ENCODE measurements around the gene CENATAC. TPM values are rescaled to one million over a fixed set of nuclear protein-coding genes. Genes with fewer than 3 reads are reported as not detected.
"Not testable (repeated sequence)": the region's sequence is repeated elsewhere in the genome, so short reads cannot be mapped to it uniquely, and the experiment has no call there.

Gene CENATAC
- total RNA-seq, 8 experiments from 2014 or later = 13.0 to 65.0 (median 19.8) TPM

- in situ Hi-C loops (cut with MboI; ENCODE audit: low pct_unique_long_range_greater_than_20kb in 2 of 9, low sequenced_read_pairs in 9 of 9, unreplicated experiment in 9 of 9) = no loop called here
- peaks cover 9 to 15% of the 10 kb centered on the region in 2 donors for H3K4me1 ChIP-seq (replicated peaks in 1 of 2)
- peak within 1 kb of the TSS; percentile 58 to 90 (median 79) for H3K4me3 ChIP-seq
- peak; percentile 89 to 95 (median 90) for ATAC-seq (replicated peaks in 6 of 8)
- 0% methylated on average over 2 of the region's 67 CpGs; no CpG with 5 or more reads in 9 of the 10 experiments for WGBS, 10 experiments
- H3K27ac ChIP-seq = peak within 1 kb of the TSS; percentile 18 to 28
Measured at GRCh38 chr11:119030329-119031047, 32.5 kb downstream of the CENATAC start, which contains the start of gene SLC37A4. Gene SLC37A4, minus strand, starts transcription at chr11:119030877.

DNA sequence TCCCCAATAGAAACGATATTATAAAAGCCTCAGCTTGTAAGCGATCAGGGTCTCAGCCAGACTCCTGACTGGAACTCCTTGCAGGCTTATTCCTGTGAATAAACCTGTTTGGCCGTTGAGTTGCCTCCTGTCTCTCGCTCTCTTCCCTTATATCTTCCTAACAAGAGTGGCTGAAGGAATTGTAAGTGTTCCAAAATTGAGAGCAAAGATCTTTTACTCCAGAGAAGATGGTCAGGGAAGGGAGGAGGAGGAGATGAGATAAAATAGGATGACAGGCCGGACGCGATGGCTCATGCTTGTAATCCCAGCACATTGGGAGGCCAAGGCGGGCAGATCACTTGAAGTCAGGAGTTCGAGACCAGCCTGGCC is 34.0 kb downstream of the CENATAC start:
- ATAC-seq (replicated peaks in 6 of 8) = no peak
- Histone ChIP-seq H3K4me3 (no peak overlapping the region), H3K27ac (no peak overlapping the region), H3K4me1 (replicated peaks in 1 of 2) (peaks cover 9 to 15% of the 10 kb centered on the region in 2 donors)
- in situ Hi-C loops (cut with MboI; ENCODE audit: low pct_unique_long_range_greater_than_20kb in 2 of 9, low sequenced_read_pairs in 9 of 9, unreplicated experiment in 9 of 9) = no loop called here
- WGBS, 10 experiments = 68 to 100% (median 80%) methylated on average over 1 to 9 of the region's 9 CpGs; no CpG with 5 or more reads in 2 of the 10 experiments

GRCh38 chr11:119033421-119033820 is 35.5 kb downstream of the CENATAC start:
- H3K4me3 ChIP-seq; in situ Hi-C loops (cut with MboI; ENCODE audit: low pct_unique_long_range_greater_than_20kb in 2 of 9, low sequenced_read_pairs in 9 of 9, unreplicated experiment in 9 of 9); ATAC-seq (replicated peaks in 6 of 8); H3K27ac ChIP-seq: not testable (repeated sequence)
- WGBS, 10 experiments = 54 to 97% (median 92%) methylated on average over 2 to 7 of the region's 10 CpGs; no CpG with 5 or more reads in 2 of the 10 experiments
- H3K4me1 ChIP-seq (replicated peaks in 1 of 2) = peaks cover 9 to 15% of the 10 kb centered on the region in 2 donors

DNA sequence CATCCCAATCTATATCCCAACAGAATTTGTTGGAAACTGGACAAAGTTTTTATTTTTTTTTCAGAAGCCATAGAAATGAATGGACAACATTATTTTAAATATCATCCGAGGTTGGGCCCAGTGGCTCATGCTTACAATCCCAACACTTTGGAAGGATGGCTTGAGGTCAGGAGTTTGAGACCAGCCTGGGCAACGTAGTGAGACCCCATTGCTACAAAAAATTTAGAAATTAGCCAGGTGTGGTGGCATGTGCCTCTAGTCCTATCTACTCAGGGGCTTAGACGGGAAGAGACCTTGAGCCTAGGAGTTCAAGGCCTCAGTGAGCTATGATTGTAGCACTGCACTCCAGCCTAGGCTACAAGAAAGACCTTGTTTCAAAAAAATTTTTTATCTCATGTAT is 36.9 kb downstream of the CENATAC start:
- 40 to 100% (median 76%) methylated on average over 1 to 3 of the region's 3 CpGs; no CpG with 5 or more reads in 2 of the 10 experiments for WGBS, 10 experiments
- peaks cover 0 to 2% of the 10 kb centered on the region in 2 donors for H3K4me1 ChIP-seq (replicated peaks in 1 of 2)
- H3K27ac ChIP-seq = no peak overlapping the region
- no peak for ATAC-seq (replicated peaks in 6 of 8)
- no peak overlapping the region for H3K4me3 ChIP-seq
- in situ Hi-C loops (cut with MboI; ENCODE audit: low pct_unique_long_range_greater_than_20kb in 2 of 9, low sequenced_read_pairs in 9 of 9, unreplicated experiment in 9 of 9) = no loop called here

- Histone ChIP-seq H3K4me3 (no peak overlapping the region), H3K4me1 (replicated peaks in 1 of 2) (no peaks in the 10 kb centered on the region), H3K27ac (no peak overlapping the region)
- WGBS, 10 experiments = 83 to 100% (median 98%) methylated on average over 1 to 3 of the region's 5 CpGs; no CpG with 5 or more reads in 4 of the 10 experiments
- in situ Hi-C loops (cut with MboI; ENCODE audit: low pct_unique_long_range_greater_than_20kb in 2 of 9, low sequenced_read_pairs in 9 of 9, unreplicated experiment in 9 of 9) = no loop called here
- no peak for ATAC-seq (replicated peaks in 6 of 8)
Measured at GRCh38 chr11:119038884-119039283, 40.9 kb downstream of the CENATAC start.

DNA sequence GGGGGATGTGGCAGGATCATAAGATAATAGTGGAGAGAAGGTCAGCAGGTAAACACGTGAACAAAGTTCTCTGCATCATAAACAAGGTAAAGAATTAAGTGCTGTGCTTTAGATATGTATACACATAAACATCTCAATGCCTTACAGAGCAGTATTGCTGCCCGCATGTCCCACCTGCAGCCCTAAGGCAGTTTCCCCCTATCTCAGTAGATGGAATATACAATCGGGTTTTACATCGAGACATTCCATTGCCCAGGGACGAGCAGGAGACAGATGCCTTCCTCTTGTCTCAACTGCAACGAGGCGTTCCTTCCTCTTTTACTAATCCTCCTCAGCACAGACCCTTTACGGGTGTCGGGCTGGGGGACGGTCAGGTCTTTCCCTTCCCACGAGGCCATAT is 41.5 kb downstream of the CENATAC start:
- H3K27ac ChIP-seq; ATAC-seq (replicated peaks in 6 of 8); H3K4me1 ChIP-seq (replicated peaks in 1 of 2); in situ Hi-C loops (cut with MboI; ENCODE audit: low pct_unique_long_range_greater_than_20kb in 2 of 9, low sequenced_read_pairs in 9 of 9, unreplicated experiment in 9 of 9); H3K4me3 ChIP-seq: not testable (repeated sequence)
- 40 to 100% (median 86%) methylated on average over 1 of the region's 11 CpGs; no CpG with 5 or more reads in 7 of the 10 experiments for WGBS, 10 experiments

- Histone ChIP-seq H3K27ac (no peak overlapping the region), H3K4me1 (replicated peaks in 1 of 2) (no peaks in the 10 kb centered on the region), H3K4me3 (no peak overlapping the region)
- no peak for ATAC-seq (replicated peaks in 6 of 8)
- 80 to 100% (median 93%) methylated on average over 2 to 3 of the region's 4 CpGs; no CpG with 5 or more reads in 3 of the 10 experiments for WGBS, 10 experiments
- in situ Hi-C loops (cut with MboI; ENCODE audit: low pct_unique_long_range_greater_than_20kb in 2 of 9, low sequenced_read_pairs in 9 of 9, unreplicated experiment in 9 of 9) = no loop called here
Measured at GRCh38 chr11:119041821-119042514, 44.0 kb downstream of the CENATAC start.

DNA sequence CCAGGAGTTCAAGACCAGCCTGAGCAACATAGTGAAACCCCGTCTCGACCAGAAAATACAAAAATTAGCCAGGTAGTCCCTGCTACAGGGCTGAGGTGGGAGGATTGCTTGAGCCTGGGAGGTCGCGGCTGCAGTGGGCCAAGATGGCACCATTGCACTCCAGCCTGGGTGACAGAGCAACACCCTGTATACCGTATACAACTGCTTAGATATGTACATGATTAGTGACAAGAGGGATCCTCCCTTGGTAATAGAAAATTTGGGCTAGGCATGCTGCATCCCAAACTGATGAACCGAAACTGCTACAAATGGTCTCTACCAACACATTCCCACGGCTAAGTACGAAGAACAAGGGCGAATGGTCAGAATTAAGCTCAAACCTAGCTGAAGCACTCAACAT is 45.0 kb downstream of the CENATAC start:
- Histone ChIP-seq H3K27ac (no peak overlapping the region), H3K4me1 (replicated peaks in 1 of 2) (no peaks in the 10 kb centered on the region), H3K4me3 (no peak overlapping the region)
- WGBS, 10 experiments = 60 to 100% (median 88%) methylated on average over 1 to 7 of the region's 9 CpGs; no CpG with 5 or more reads in 1 of the 10 experiments
- ATAC-seq (replicated peaks in 6 of 8) = peak in 3 of 8 experiments; percentile 21 to 66 (median 60)
- in situ Hi-C loops (cut with MboI; ENCODE audit: low pct_unique_long_range_greater_than_20kb in 2 of 9, low sequenced_read_pairs in 9 of 9, unreplicated experiment in 9 of 9) = no loop called here

DNA sequence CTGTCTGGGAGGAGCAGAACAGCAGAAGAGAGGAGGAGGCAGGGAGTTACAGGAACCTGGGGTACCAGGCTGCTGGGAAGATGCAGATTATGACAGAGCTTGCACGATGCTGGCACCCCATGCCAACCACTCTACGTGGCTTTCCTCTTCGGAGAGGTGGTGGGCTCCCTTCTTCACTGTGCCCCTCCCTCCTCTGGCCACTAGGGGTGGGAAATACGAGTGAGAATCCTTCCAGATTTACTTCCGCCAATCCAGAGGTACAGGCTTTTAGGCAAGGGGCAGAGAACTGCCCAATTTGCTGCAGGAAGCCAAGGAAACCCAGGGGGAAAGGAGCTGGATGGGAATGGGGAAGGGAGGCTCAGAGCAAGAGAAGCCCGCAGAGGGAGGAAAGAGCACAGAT is 46.8 kb downstream of the CENATAC start:
- WGBS, 10 experiments = 66 to 100% (median 85%) methylated on average over 1 to 4 of the region's 6 CpGs; no CpG with 5 or more reads in 4 of the 10 experiments
- H3K4me1 ChIP-seq (replicated peaks in 1 of 2) = no peaks in the 10 kb centered on the region
- peak in 4 of 8 experiments; percentile 8 to 15 (median 14) for ATAC-seq (replicated peaks in 6 of 8)
- in situ Hi-C loops (cut with MboI; ENCODE audit: low pct_unique_long_range_greater_than_20kb in 2 of 9, low sequenced_read_pairs in 9 of 9, unreplicated experiment in 9 of 9) = no loop called here
- no peak overlapping the region for H3K27ac ChIP-seq
- no peak overlapping the region for H3K4me3 ChIP-seq

GRCh38 chr11:119046489-119046888 is 48.6 kb downstream of the CENATAC start:
- WGBS, 10 experiments = 80 to 100% (median 100%) methylated on average over 1 to 3 of the region's 6 CpGs; no CpG with 5 or more reads in 5 of the 10 experiments
- ATAC-seq (replicated peaks in 6 of 8) = no peak
- no peak overlapping the region for H3K27ac ChIP-seq
- H3K4me1 ChIP-seq (replicated peaks in 1 of 2) = no peaks in the 10 kb centered on the region
- H3K4me3 ChIP-seq = no peak overlapping the region
- in situ Hi-C loops (cut with MboI; ENCODE audit: low pct_unique_long_range_greater_than_20kb in 2 of 9, low sequenced_read_pairs in 9 of 9, unreplicated experiment in 9 of 9) = no loop called here

DNA sequence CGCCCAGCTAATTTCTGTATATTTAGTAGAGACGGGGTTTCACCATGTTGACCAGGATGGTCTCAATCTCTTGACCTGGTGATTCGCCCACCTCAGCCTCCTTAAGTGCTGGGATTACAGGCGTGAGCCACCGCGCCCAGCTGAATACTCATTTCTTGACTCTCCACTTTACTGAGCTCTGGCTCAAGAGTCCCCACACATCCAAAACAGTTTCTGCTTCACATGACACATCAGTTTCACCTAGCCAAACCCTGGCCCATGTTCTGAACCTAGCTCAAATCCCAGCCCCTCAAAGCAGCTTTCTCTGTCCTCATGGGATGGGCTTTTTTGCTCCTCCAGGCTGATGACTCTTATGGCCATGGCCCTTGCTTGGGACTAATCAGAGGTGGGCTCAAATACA is 49.3 kb downstream of the CENATAC start:
- Histone ChIP-seq H3K4me1 (replicated peaks in 1 of 2) (no peaks in the 10 kb centered on the region), H3K4me3 (no peak overlapping the region), H3K27ac (no peak overlapping the region)
- WGBS, 10 experiments = 90 to 100% (median 97%) methylated on average over 1 to 5 of the region's 6 CpGs; no CpG with 5 or more reads in 4 of the 10 experiments
- in situ Hi-C loops (cut with MboI; ENCODE audit: low pct_unique_long_range_greater_than_20kb in 2 of 9, low sequenced_read_pairs in 9 of 9, unreplicated experiment in 9 of 9) = no loop called here
- no peak for ATAC-seq (replicated peaks in 6 of 8)

DNA sequence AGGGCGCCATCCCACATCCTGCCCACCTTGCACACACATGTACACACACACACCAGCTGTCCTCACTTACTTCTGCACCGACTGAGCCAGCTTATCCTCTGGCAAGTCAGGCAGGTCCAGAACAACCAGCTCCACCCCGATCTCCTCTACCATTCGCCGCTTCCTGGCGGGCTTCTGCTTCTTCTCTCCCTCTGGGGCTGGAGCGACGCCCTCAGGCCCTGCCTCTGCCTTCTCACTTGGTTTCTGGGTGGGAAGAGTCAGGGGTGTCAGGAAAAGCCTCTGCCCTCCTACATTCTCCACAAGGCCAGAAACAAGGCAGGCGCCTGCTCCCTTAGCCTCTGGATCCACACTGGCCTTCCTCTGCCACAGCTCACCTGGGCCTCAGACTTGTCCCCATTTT is 50.7 kb downstream of the CENATAC start:
- H3K4me3 ChIP-seq = no peak overlapping the region
- no peaks in the 10 kb centered on the region for H3K4me1 ChIP-seq (replicated peaks in 1 of 2)
- ATAC-seq (replicated peaks in 6 of 8) = no peak
- 62 to 100% (median 96%) methylated on average over 3 to 8 of the region's 9 CpGs; no CpG with 5 or more reads in 6 of the 10 experiments for WGBS, 10 experiments
- in situ Hi-C loops (cut with MboI; ENCODE audit: low pct_unique_long_range_greater_than_20kb in 2 of 9, low sequenced_read_pairs in 9 of 9, unreplicated experiment in 9 of 9) = no loop called here
- H3K27ac ChIP-seq = no peak overlapping the region

DNA sequence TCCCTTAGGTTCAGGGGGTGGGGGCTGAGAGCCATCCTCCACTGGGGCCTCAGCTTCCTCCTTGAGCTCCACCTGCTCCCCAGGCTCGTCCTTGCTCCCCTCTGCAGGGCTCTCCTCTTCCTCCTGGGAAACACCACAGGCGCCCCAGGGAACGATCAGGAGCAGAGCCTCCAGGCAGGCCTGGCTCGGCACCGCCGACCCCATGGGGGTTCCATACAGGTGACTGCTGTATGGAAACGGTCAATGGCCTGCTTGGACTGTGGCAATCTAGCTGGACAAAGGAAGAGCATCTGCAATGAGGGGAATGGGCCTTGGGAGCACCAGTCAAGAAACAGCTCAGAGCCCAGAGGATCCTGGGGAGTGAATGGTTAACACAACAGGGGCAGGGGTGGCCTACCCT is 51.1 kb downstream of the CENATAC start:
- WGBS, 10 experiments = 92 to 100% (median 95%) methylated on average over 2 to 5 of the region's 7 CpGs; no CpG with 5 or more reads in 7 of the 10 experiments
- ATAC-seq (replicated peaks in 6 of 8) = peak in 1 of 8 experiments; percentile 10
- no peak overlapping the region for H3K4me3 ChIP-seq
- in situ Hi-C loops (cut with MboI; ENCODE audit: low pct_unique_long_range_greater_than_20kb in 2 of 9, low sequenced_read_pairs in 9 of 9, unreplicated experiment in 9 of 9) = no loop called here
- no peak overlapping the region for H3K27ac ChIP-seq
- H3K4me1 ChIP-seq (replicated peaks in 1 of 2) = no peaks in the 10 kb centered on the region

Data from motor neuron (in vitro differentiated cells).